GM04504 (cell line): ENCODE data around the gene C1orf94.

Experiments
- DNase-seq: peaks from one replicate; pipeline ENCODE4 v3.0.0-alpha.2; 2012; ENCODE audit warnings: low read depth

The C1orf94 gene, protein sequence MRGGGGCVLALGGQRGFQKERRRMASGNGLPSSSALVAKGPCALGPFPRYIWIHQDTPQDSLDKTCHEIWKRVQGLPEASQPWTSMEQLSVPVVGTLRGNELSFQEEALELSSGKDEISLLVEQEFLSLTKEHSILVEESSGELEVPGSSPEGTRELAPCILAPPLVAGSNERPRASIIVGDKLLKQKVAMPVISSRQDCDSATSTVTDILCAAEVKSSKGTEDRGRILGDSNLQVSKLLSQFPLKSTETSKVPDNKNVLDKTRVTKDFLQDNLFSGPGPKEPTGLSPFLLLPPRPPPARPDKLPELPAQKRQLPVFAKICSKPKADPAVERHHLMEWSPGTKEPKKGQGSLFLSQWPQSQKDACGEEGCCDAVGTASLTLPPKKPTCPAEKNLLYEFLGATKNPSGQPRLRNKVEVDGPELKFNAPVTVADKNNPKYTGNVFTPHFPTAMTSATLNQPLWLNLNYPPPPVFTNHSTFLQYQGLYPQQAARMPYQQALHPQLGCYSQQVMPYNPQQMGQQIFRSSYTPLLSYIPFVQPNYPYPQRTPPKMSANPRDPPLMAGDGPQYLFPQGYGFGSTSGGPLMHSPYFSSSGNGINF

DNA sequence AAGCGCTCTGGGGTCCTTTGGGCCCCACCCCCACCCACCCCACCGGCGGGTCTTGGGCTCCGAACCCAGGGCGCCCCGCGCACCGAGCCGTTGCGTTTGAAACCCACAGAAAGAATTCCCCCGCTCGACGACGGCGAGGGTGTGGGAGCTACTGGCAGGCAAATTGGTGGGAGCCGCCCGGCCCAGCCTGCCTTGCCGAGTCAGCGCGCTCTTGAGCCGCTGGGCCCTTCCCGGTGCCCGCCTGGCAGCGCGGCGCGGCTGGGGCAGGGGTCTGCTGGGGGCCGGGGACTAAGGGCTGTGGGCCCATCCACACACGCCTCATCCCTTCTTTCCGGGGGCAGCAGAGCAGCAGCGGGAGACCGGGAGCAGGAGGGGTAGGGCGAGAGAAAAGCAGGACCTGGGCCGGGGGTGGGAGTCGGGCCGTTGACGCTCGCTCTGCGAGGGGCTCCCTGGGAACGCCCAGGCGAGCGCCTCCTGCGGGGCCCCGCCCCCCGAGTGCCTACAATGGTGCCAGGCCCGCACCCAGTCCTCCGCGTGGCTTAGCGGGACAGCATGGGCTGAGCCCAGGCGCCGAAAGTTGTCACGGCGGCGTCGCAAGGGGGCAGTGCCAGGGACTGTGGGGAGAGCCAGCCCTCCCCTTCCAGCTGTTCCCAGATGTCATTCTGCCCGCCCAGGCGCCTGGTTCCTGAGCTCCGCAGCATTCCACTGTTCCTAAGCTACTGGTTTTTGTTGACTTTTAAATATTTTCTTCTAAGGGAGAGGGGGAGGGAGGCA, at the start of gene C1orf94:
TSS of gene C1orf94 (plus strand) at position 78 of the 774 bp plus-strand sequence. CDS start 883 bp downstream, outside the sequence.
- DNase-seq: no peak

DNA sequence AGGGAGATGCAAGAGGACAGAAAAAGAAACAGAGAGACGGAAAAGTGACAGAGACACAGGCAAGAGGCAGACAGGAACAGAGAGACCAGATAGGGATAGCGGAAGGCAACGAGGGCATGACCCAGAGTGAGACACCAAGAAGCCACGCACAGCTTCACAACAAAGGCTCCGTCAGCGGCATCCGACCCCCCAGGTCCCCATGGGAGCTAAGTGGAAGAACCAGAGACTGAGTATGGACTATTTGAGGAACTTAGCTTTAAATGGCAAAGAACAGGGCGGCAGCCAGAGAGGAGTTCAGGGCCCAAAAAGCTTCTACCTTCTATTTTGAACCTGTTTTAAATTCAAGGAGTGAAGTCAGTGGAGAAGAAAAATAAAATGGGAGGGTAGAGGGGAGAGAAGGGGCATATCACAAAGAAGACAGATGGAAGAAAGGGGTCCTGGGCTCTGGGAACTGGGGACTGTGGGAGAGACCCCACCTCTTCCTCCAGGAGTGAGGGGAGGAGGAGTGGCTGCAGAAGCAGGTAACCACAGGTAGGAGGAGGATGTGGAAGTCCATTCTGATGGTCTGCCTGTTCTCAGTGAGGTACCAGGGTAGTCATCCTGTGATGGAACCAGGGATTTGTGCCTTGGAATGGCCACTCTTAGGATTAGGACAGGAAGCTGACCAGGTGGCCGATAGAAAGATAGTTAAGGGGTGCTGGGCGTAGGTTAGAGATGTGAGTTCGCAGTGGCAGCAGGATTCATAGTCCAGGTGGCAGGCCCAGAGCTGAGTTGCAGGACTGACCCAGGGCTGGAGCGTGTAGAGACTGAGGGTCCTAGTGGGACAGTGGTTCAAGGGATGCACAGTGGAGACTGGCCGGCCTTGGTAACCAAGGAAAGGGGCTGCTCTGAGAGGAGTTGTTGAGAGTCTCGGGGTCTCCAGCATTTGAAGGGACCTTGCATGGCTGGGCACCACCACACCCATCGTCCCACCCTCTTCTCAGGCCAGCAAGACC, 49.4 kb upstream of the C1orf94 start:
- DNase-seq: no peak

DNA sequence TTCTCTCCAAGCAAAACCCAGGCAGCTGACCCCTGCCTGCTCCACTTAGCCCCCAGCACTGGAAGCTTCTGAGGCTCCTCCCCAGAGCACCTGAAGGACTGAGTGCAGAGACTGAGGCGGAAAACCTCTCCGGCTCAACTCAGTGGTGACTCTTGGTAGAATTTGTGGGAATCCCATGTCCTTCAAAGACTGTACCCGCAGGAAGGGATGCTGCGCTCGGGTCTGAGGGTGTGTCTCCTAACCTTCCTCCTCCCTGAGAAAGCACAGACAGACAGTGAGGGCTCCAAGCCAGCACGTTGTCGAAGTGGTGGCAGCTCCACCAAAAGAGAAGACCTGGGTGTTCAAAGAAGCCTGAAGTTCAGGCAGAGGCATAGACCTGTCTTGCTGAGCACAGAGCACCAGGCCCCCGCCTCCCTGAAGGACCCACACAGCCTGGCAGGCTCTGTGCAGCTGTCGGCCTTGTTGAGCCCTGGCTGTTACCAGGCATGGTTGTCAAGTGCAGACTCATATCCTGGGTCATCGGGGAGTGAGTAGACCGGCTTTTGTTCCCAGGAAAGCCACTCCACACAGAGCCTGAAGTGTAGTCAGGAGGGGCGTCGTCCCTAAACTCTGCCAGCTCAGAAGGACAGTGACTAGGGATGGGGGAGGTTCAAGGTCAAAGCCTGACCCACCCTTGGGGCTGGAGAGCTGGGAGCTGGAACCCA, 48.4 kb upstream of the C1orf94 start:
- no peak for DNase-seq

DNA sequence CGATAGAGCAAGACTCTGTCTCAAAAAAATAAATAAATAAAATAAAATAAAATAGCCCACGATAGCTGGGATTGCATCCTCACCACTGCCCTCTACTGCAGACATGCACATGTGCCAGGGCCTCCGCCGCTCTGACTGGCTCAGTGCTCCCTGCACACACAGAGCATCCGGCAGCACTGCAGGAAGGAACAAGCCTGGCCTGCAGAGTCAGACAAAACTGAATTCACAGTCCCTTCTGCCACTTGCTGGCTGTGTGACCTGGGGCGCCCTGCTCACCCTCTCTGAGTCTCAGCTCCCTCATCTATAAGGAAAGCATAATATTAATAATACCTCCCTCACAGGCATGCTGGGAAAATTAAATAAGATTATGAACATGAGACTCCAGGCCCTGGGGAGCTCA, 47.1 kb upstream of the C1orf94 start:
- DNase-seq: no peak

DNA sequence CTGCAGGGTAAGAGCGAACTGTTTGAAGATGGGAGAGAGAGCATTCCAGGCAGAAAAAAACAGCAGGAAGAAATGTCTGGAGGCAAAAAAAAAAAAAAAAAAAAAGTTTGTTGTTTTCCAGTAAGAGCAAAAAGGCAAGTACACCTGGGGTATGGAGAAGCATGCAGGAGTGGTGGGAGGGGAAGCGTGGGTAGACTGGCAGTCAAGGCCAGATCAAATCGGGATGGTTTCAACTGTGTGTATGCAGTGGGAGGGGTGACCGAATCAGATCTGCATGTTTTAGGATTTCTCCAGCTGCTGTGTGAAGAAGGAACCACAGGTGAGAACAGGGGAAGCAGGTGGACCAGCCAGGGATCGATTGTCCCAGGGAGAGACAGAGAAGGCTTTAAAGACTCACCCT, 46.4 kb upstream of the C1orf94 start:
- DNase-seq: no peak

DNA sequence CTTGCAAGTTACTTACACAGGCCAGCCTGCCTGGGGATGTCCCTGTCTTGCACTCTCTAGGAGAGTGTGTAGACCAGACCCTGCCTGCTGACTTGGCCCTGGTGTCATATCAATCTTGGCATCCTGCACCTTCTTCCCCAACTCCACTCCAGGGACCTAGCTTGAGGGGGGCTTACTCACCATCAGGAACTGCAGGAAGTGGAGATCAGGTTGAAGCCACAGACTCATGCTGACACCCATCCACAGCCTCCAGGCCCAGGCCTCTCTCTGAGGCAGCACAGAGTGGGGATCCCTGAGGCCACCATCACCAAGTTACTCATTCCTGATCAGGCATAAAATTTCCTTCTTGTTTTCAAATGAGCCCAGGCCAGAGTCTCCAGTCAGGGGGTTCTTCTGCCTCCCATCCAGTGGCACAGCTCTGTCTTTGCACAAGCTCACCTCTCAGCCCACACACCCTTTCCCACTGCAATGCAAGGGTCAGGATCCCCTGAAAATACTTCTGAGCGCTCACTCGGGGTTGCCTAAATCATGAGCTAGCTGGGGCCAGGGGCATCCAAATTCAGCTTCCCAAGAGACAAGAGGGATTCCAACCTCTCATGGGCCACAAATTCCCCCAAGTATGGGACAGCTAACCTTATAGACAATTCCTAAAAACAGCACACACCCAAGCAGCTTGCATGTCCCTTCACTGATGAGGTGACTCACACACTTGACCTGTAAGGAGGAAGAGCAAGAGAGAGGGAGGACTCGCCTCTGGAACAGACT, 45.1 kb upstream of the C1orf94 start:
- DNase-seq: no peak

DNA sequence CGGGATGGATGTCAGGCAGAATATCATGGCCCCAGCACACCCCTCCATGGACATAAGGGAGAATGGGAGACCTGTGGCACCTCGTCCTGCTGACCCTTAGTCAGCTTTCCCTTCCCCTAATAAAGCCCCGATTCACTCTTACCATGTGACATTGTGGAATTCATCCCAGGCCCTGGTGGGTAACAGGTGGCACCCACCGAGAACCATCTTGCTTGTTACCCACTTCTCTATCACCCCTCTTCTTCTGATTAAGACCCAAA, 44.6 kb upstream of the C1orf94 start:
- no peak for DNase-seq

DNA sequence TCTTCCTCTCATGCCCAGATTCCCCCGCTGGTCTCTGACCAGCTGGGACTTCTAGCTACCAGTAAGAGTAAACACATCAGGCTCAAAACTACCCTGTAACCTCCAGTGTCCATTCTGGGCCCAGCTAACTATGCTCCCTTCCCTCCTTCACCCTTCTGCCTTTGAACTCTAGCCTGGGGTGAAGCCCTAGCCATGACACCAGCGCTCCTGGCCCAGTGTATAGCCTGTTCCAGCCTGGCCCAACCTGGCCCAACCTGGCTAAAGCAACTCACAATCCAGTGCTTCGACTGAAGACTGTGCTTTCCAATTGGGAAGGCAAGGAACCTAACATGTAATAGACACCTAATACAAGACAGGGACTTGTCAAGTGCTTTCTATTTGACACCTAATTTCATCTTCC, 39.3 kb upstream of the C1orf94 start:
- no peak for DNase-seq

DNA sequence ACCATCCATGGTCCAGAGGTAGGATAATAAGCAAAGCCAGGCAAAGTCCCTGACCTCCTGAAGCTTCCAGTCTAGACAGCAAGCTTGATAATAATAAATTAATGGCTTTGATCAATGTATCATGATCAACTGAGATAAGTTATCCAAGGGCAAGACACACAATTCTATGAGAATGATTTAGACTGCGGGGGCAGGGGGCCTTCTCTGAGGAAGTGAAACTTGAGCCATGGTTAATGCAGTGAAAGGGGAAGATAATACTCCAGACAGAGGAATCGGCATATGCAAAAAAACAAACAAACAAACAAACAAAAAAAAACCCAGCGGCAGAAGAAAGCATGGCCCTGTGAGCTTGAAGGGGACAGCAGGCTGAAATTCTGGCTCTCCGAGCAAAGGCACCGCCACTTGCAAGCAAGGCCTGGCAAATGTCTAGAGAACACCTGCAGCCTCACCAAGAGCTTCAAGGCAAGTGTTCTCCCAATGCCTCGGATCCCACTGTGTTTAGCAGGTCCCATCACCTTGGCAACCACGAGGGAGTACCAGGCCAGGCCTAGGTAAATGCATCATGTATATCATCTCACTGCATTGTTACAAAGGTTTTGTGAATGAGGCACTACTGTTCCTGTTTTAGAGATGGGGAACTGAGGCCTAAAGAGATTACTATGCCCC, 36.6 kb upstream of the C1orf94 start:
- no peak for DNase-seq

DNA sequence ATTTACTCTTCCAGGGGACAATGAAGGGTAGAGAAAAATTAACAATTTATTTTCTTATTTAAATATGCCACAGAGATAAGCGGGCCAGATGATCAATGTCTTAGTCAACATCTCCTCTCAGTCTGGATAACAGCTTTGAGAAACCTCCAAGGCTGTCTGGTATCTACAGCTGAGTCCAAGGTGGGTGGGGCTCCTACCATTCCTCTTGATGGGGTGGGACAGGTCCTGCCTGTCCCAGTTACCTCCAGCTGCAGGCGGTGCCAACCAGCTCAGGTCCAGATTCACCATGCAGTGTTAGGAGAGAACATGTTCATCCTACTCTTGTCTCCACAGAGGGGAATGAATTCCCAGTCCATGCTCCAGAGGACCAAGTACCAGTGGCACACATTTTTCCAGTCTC, 32.7 kb upstream of the C1orf94 start:
- DNase-seq: no peak

DNA sequence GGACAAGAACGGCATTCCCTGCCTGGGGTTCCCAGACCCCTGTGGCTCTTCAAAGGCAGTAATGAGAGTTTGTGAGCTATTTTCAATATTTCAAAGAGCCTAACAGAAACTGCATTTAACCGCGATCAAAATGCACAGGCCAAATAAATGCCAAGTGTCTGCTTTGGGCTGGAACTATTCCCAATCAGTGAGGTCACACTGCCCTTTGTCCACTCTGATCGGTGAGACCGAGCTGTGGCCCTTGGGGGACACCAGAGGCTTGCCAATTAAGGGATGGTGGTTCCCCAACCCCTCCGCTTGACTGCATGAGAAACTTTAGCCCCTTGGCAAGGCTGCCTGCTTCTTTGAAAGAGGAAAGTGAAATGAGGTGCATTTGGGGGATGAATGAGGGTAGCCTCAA, 31.9 kb upstream of the C1orf94 start:
- no peak for DNase-seq

DNA sequence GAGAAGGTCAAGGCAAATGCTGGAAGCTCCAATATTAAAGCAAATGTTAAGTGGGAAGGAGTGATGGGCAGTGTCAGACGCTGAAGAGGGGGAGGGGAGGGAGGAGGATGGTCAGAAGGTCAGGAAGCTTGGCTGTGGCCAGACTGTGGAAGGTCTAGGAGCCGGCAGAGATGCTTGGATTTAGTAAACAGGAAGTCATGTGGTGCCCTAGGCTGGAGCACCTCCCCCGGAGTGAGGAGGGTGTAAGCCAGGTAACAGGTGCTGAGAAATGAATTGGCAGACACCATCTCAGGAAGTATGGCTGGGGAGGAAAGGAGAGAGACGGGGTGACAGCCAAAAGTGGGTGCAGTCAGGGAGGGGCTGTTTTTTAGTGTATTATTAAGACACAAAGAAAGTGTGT, 29.4 kb upstream of the C1orf94 start:
- no peak for DNase-seq

DNA sequence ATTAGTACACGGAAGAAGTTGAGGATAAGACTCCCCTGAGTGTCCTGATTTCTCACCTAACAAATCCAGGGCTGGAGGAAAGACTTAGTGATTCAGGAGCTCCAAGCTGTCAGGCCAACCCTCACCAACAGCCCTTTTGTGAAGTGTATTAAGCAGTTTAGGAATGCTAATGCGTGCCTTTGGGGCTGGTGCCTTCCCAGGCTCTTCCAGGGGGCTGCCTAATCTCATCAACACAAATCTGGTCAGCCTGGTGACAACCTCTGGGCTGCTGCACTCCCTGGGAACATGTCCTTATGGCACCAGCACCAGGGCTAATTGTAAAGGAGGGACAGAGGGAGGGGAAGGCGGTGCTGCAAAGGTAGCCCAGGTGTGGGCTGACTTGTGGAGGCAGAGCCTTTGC, 27.2 kb upstream of the C1orf94 start:
- no peak for DNase-seq

DNA sequence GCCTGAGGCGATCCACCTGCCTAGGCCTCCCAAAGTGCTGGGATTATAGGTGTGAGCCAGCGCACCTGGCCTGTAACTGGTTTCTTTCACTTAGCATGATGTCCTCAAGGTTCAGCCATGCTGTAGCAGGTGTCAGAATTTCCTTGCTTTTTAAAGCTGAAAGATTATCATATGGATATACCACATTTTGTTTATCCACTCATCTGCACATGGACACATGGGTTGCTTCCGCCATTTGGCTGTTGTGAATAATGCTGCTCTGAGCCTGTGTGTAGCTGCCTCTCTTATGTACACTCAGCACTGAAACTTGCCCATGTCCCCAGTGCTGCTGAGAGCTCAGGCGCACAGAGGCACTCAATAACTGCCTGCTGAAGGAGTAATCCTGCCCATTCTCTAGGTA, 23.5 kb upstream of the C1orf94 start:
- DNase-seq: no peak

DNA sequence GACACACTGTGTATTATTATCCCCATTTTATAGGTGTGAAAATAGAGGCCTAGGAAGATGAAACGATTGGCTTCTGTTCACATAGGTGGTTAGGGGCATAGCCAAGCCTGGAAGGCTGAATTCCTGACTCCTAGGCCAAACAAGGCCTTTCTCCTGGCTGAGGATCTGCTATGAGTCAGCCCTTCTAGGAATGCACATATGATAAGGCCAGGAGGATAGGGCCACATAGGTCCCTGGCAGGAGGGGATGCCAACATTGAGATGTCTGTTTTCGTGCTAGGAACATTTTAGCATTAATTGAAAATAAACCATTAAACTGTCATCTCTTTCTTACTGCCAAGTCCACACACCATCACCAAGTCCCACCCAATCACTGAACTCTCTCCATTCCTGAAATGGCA, 20.8 kb upstream of the C1orf94 start:
- no peak for DNase-seq

DNA sequence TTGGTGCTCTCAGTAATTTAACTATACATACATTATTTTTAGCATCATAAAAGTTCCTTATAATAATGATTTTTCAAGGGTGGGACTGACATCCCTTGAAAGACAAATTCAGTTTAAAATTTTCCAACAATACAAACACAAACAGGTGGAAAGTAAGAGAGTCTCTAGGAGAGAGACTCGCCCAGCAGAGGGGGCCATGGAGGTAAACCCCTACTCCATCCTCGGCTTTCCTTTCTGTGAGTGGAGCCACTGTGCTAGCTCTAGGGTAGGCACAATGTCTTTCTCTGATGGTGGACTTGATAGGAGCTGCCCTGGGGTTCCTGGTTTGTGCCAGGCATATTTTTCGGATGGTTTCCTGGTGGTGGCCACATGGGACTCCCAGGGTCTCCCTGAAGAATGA, 20.0 kb upstream of the C1orf94 start:
- DNase-seq: no peak

DNA sequence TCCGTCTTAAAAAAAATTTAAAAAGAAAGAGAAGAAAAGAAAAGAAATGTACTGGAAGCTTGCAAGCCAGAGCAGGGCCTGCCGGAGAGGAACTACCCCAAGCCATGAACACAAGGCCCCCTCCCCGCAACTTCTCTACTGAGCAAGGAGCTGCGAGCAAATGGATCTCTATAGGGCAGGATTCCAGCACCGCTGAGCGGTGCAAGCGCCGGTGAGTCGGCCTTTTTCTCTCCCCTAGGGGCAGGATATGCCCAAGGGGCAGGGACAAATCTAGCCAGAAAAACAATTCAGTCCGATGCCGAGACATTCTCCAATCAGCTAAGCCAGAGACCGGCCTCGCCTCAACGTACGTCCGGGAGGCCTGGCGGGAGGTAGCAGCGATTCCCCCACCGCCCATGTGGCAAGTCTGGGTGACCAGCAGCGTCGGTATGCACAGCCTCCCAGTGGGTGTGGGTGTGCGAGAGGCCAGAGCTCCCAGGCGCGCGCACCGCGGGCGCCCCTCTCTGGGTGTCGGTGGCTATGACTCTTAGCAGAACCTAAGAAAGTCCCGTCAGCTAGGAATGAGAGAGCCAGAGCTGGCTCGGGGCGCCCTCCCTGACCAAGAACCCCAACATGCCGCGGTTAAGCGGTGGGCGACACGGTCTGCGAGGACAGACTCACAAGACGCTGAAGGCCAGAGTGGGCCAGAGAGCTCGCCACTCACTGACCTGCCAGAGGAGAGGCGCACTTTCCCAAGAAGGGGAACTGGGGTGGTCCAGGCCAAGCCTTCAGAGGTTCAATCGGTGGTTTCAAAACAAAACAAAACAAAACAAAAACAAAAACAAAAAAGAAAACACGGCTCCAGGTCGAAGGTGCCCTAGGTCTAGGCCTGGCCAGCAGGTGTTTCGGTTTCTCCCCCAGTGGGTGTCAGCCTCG, 13.6 kb upstream of the C1orf94 start:
- DNase-seq: peak; percentile 58

DNA sequence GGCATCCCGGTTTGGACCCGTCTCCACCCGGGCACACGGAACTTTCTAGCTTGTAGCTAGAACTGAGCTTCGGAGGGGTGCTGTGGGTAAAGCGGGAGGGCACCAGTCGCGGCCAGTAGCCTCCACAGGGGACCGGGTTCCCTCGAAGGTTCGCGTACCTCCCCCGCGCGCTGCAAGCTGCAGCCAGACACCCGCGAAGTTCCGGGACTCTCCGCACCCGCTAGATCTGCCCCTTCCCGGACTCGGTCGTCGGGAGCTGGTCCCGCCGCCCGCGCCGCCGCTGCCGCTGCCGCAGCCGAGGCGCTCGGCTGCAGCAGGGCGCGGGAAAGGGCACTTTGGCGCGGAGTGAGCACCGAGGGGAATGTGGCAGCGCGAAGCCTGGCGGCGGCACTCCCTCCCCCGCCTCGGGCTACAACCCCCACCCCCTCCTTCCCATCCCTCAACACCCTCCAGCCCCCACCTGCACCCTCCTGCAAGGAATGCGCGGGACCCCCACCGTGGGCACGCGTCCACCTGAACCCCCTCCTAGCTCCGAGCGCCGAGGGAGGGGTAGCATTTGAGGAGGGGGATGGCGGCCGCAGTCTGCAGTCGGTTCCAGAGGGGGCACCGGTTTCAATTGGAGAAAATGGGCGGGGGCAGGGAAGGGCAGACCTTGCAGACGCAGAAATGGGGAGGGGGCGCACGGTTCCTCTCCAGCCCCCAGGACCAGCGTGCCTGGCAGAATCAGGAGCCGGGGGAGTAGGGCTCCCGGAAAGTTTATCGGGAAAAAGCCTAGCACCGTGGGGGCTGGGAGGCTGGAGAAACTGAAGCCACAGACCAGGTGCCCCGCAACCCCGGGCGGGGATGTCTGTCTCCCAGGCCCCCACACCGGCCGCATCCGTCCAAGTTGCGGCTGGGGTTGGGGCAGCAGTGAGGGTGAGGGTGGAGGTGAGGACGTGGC, 12.6 kb upstream of the C1orf94 start:
- DNase-seq: no peak
